HG03575 (cell line): ENCODE results near the gene KAT6B.
A peak's percentile ranks its signal among the peaks of the same experiment; 100 is the strongest.
"Not testable (repeated sequence)": the region's sequence is repeated elsewhere in the genome, so short reads cannot be mapped to it uniquely, and the experiment has no call there.

Experiments used
- ATAC-seq: cut with Tn5 transposase; IDR thresholded peaks from one replicate; pipeline ENCODE4 v1.9.1; 2021; ENCODE audit not compliant: unreplicated experiment, insufficient number of reproducible peaks, low FRiP score; ENCODE audit errors: extremely low read depth

Gene KAT6B

DNA sequence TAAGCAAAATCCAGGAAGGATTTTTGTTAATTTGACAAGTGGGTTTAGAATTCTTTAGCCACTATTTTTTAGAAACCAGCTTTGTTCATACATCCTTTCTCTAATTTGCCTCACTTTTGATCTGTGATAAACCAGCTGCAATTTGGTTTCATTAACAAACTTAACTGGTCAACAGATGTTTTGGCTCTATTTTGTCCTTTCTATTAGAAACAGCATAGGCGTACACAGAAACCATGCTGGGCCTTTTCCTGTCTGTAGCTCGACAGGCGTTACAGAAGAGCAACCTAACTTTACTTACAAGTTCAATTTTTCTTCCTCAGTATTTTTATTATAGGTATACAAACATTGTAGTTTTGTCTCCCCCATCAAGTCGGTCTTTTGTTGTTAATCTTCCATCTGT lies 28.2 kb downstream of the KAT6B start:
- ATAC-seq: no peak

DNA sequence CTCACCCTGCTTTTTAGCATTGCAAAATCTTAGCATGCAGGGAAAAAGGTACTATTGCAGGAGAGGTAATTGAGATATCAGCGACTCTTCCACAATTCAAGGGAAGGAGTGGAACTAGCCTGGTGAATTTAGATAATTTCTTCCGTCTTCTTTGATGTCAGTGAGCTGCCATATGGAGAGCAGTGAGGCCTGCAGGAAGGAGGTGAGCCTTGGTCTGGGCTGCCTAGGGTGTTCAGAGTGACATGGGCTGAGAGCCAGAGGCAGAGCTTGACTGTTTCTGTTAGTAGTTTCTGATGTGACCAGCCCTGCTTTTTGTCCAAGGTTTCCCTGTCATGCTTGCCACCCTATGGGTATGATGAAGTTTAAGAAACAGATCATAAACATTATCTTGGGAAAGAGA lies 28.6 kb downstream of the KAT6B start:
- no peak for ATAC-seq

DNA sequence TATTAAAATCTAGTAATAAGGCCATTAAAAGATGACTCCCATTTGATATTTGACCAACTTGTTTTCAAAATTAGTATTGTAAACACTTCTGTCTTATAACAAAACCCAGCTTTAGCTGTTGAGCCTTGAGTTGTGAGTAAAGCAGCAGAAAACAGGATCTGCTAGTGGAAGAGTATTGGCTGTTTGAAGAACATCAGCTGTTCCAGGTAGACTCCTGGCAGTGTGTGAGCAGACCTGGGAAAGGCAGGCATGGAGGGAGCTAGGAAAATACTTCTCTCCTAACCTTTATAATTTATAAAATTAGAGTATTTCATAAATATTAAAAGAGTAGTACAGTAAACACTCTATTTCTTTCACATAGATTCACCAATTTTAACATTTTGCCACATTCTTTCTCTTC lies 29.0 kb downstream of the KAT6B start:
- ATAC-seq: no peak

GRCh38 chr10:74856940-74857339 lies 30.5 kb downstream of the KAT6B start:
- ATAC-seq: no peak

GRCh38 chr10:74857586-74857985 lies 31.2 kb downstream of the KAT6B start:
- no peak for ATAC-seq

GRCh38 chr10:74859546-74859945 lies 33.1 kb downstream of the KAT6B start:
- ATAC-seq: no peak

GRCh38 chr10:74862625-74863024 lies 36.2 kb downstream of the KAT6B start:
- no peak for ATAC-seq

DNA sequence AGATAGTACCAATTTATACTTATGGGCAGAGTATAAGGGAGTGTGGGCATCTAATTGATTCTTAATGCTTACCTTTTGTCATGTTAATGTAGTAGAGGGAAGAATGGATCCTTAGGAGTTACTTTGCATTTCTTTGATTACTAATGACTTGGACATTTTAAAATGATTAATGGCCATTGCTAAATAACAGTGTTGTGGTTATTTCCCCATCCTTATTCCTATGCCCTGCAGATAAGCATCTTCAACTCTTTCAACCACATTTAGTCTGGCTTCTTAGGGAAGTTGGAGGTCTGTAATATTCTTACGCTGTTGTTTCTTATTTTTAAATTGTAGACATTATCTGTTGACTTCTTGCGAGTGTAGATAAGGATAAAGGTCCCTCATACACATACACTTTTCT lies 37.2 kb downstream of the KAT6B start:
- no peak for ATAC-seq

- ATAC-seq: no peak
Measured at GRCh38 chr10:74867351-74867750, 41.0 kb downstream of the KAT6B start.

DNA sequence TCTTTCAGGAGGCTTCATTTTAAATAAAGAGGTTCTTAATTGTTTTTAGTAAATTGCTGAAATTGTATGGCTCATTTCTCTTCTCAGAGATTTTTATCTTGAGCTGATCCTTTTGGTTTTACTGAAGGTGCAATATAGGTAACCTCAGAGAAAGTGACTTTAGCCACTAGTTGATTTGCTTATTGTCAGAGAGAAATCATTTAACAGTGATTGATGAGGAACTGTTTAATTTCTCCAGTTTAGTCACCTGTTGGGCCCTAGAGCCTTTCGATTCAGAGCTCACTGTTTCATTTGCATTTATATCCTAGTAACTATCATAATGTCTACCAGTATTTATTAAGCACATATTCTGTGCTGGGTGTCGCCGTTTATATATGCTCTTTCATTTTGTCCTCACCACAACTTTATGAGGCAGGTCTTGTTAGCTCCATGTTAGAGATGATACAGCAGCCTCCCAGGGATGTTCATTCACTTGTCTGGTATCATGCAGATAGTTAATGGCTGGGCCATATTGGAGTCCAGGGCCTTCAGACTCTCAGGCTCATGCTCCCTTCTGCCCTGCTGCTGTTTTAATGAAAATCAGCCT lies 42.1 kb downstream of the KAT6B start:
- ATAC-seq: no peak

- ATAC-seq: no peak
Measured at GRCh38 chr10:74869635-74870034, 43.2 kb downstream of the KAT6B start.

- no peak for ATAC-seq
Measured at GRCh38 chr10:74870191-74870590, 43.8 kb downstream of the KAT6B start.

DNA sequence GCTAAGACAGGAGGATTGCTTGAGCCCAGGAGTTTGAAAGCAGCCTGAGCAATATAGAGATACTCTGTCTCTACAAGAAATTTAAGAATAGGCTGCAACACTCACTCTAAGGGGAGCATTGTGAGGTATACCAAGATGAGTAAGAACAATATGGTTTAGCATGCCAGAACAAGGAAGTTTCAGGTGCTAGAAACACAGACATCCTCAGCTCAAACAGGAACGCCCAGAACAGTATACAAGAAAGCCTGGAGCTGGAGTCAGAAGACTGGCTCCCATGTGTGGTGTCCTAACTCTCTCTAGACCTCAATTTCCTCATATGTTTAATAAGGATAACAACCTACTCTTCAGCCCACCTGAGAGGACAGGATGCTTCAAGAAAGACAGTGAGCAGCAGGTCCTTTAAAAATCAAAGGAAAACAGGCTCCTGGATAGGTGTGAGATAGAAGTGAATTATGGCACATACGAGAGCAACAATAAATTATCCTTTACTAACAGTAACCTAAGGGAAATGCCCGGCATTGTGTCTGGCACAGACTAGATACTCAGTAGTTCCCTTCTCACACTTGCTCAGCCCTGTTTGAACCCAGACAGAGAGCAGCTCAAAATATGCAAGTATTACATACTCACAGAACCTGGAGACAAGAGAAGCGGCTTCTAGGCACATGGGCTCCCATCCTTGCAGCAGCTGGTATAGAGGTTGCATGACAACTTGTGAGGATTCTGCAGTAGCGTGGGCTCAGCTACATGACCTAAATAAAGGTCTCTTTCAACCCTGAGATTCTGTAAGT lies 45.4 kb downstream of the KAT6B start:
- peak; percentile 67 for ATAC-seq

DNA sequence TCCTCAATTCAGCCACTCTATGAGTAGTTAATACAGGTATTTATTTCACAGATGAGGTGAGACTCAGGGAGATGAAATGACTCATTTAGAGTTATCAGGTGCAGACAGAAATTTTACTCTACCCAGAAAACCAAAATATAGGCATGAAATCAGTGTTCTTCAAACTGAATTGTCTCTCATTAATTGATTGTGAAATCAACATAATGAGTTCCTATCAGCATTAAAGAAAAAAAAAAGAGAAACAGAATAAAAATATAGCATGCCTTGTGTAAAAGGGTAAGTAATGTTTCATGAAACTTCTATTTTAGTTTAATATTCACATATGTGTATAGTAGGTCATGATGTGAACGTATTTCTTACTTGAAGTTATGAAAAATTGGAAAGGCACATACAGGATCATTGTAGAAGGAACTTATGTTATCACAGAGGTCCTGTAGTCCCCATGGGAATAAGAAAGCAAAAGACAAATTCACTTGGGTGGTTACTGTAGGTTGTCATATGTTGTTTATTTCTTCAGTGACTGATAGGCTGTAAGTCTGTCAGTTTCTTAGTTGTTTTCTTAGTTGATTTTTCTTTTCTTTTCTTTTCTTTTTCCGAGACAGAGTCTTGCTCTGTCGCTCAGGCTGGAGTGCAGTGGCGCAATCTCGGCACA lies 47.5 kb downstream of the KAT6B start:
- ATAC-seq: no peak

GRCh38 chr10:74874649-74875048 lies 48.2 kb downstream of the KAT6B start:
- ATAC-seq: no peak

DNA sequence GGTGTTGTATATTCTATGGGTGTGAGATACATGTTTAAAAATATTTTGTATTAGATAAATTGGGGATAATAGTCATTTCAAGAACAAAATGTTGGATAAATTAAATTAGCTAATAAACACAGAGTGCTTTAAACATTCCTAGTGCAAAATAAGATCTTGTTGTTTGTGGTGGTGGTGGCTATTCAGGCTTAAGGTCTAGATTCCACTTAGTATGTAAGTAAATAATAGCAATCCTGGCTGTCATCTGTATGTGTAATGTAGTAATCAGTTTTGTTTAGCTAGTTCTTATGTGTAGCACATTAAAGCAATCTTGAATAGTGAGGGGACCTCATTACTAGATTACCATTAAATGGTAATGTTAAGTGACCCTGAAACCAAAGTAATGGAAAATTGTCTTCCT lies 48.7 kb downstream of the KAT6B start:
- no peak for ATAC-seq

DNA sequence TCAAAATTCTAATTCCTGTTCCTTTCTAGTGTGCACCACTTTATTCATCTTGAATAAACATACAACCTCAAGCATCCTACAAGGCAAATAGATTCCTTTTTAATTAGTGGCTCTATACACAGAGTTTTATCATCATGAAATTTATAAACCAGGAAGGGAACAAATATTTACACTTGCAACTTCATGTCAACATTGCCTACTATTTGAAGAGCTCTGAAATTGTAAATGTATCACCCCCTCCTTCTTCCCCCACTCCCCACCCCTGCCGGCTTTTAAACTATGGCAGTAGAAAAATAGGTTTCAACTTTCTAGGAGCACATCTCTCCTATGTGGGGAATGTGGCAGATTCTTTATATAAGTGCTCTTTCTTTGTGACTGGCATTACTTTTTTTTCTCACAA lies 49.6 kb downstream of the KAT6B start:
- no peak for ATAC-seq

- not testable (repeated sequence) for ATAC-seq
Measured at GRCh38 chr10:74877054-74877453, 50.7 kb downstream of the KAT6B start.

- no peak for ATAC-seq
Measured at GRCh38 chr10:74877898-74878297, 51.5 kb downstream of the KAT6B start.

DNA sequence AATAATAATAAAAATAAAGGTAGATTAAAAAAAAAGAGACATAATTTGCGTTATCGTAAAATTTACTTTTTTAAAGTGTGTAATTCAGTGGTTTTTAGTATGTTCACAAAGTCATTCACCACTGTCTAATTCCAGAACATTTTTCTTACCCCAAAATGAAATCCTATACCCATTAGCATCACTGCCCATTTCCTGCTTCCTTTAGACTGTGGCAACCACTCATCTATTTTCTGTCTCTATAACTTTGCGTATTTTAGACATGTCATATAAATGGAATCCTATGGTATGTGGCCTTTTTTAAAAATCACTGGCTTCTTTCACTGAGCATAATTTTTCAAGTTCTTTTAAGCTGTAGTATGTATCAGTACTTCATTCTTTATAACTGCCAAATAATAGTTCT lies 53.6 kb downstream of the KAT6B start:
- no peak for ATAC-seq
